Stimulated activated CD8-positive, alpha-beta memory T cell treated with anti-CD3 and anti-CD28 coated beads, Interleukin-12 subunit alpha, Interleukin-12 subunit beta, amount 100 ng/mL, for 24 hours (primary cell): Measurements from ENCODE around the gene TSPAN9.

Experiments
- DNase-seq: peaks from one replicate; pipeline ENCODE4 v3.0.0-alpha.2; 2020; ENCODE audit errors: extremely low read depth

TSPAN9 gene

GRCh38 chr12:3076730-3077571 lies at the start of gene TSPAN9:
Gene TSPAN9, plus strand, starts transcription at chr12:3077379. Its CDS starts 123,815 bp downstream, at chr12:3201194.
- peak; percentile 22 for DNase-seq

- no peak for DNase-seq
Observed at GRCh38 chr12:3028108-3028507, 49.1 kb upstream of the TSPAN9 start.

- no peak for DNase-seq
Observed at GRCh38 chr12:3030821-3031429, 46.3 kb upstream of the TSPAN9 start.

- DNase-seq, result no peak
Observed at GRCh38 chr12:3032161-3032560, 45.0 kb upstream of the TSPAN9 start.

GRCh38 chr12:3032770-3033538 lies 44.2 kb upstream of the TSPAN9 start:
- DNase-seq, result no peak

- no peak for DNase-seq
Observed at GRCh38 chr12:3033539-3033867, 43.7 kb upstream of the TSPAN9 start.

GRCh38 chr12:3034067-3034750 lies 43.0 kb upstream of the TSPAN9 start:
- DNase-seq, result no peak

GRCh38 chr12:3035171-3035570 lies 42.0 kb upstream of the TSPAN9 start:
- DNase-seq, result no peak

- DNase-seq, result no peak
Observed at GRCh38 chr12:3035815-3036702, 41.1 kb upstream of the TSPAN9 start.

GRCh38 chr12:3036901-3037600 lies 40.1 kb upstream of the TSPAN9 start:
- DNase-seq, result no peak

GRCh38 chr12:3038166-3038565 lies 39.0 kb upstream of the TSPAN9 start:
- no peak for DNase-seq

- no peak for DNase-seq
Observed at GRCh38 chr12:3038926-3039510, 38.2 kb upstream of the TSPAN9 start.

- DNase-seq, result no peak
Observed at GRCh38 chr12:3040026-3040656, 37.0 kb upstream of the TSPAN9 start.

GRCh38 chr12:3040663-3041544 lies 36.3 kb upstream of the TSPAN9 start:
- no peak for DNase-seq

- no peak for DNase-seq
Observed at GRCh38 chr12:3041558-3042164, 35.5 kb upstream of the TSPAN9 start.

GRCh38 chr12:3042394-3042793 lies 34.8 kb upstream of the TSPAN9 start:
- DNase-seq, result no peak

- no peak for DNase-seq
Observed at GRCh38 chr12:3042826-3043225, 34.4 kb upstream of the TSPAN9 start.

- no peak for DNase-seq
Observed at GRCh38 chr12:3043406-3043805, 33.8 kb upstream of the TSPAN9 start.
